Measurements from ENCODE around the gene PITPNM3.

Gene PITPNM3

GRCh38 chr17:6443692-6444570, 112.4 kb downstream of the PITPNM3 start, which contains the start of gene PIMREG:
Gene PIMREG, plus strand, starts transcription at chr17:6444455. Its CDS starts 656 bp downstream, at chr17:6445111.
- peak; percentile 92 for DNase-seq (ENCODE audit: low read depth)

GRCh38 chr17:6442775-6443174, 113.6 kb downstream of the PITPNM3 start:
- no peak for DNase-seq (ENCODE audit: low read depth)

- no peak for DNase-seq (ENCODE audit: low read depth)
Measured at GRCh38 chr17:6439951-6440350, 116.4 kb downstream of the PITPNM3 start.

- DNase-seq (ENCODE audit: low read depth) = no peak
Measured at GRCh38 chr17:6437956-6438355, 118.4 kb downstream of the PITPNM3 start.

- no peak for DNase-seq (ENCODE audit: low read depth)
Measured at GRCh38 chr17:6437466-6437865, 118.9 kb downstream of the PITPNM3 start.

GRCh38 chr17:6435968-6436367, 120.4 kb downstream of the PITPNM3 start:
- peak; percentile 41 for DNase-seq (ENCODE audit: low read depth)

- DNase-seq (ENCODE audit: low read depth) = no peak
Measured at GRCh38 chr17:6435051-6435450, 121.3 kb downstream of the PITPNM3 start, which contains the start of gene AIPL1. Gene AIPL1, minus strand, starts transcription at chr17:6435121. Its CDS starts 17 bp downstream, at chr17:6435104.

GRCh38 chr17:6430769-6431168, 125.6 kb downstream of the PITPNM3 start:
- no peak for DNase-seq (ENCODE audit: low read depth)

- DNase-seq (ENCODE audit: low read depth) = no peak
Measured at GRCh38 chr17:6429266-6429665, 127.1 kb downstream of the PITPNM3 start.

GRCh38 chr17:6428207-6428965, 128.0 kb downstream of the PITPNM3 start:
- DNase-seq (ENCODE audit: low read depth) = no peak

GRCh38 chr17:6427279-6427781, 129.0 kb downstream of the PITPNM3 start:
- peak; percentile 25 for DNase-seq (ENCODE audit: low read depth)

- no peak for DNase-seq (ENCODE audit: low read depth)
Measured at GRCh38 chr17:6426356-6427101, 129.8 kb downstream of the PITPNM3 start.

- no peak for DNase-seq (ENCODE audit: low read depth)
Measured at GRCh38 chr17:6425407-6425806, 130.9 kb downstream of the PITPNM3 start.

GRCh38 chr17:6423931-6424330, 132.4 kb downstream of the PITPNM3 start:
- no peak for DNase-seq (ENCODE audit: low read depth)

GRCh38 chr17:6422654-6423241, 133.6 kb downstream of the PITPNM3 start:
- DNase-seq (ENCODE audit: low read depth) = no peak

- peak; percentile 66 for DNase-seq (ENCODE audit: low read depth)
Measured at GRCh38 chr17:6421700-6422604, 134.4 kb downstream of the PITPNM3 start.

GRCh38 chr17:6420173-6420641, 136.1 kb downstream of the PITPNM3 start:
- peak; percentile 14 for DNase-seq (ENCODE audit: low read depth)

- no peak for DNase-seq (ENCODE audit: low read depth)
Measured at GRCh38 chr17:6415616-6416015, 140.7 kb downstream of the PITPNM3 start.

GRCh38 chr17:6413065-6413464, 143.3 kb downstream of the PITPNM3 start:
- no peak for DNase-seq (ENCODE audit: low read depth)

GRCh38 chr17:6408735-6409134, 147.6 kb downstream of the PITPNM3 start:
- no peak for DNase-seq (ENCODE audit: low read depth)

All from activated T-cell treated with anti-CD3 and anti-CD28 coated beads for 48 hours (primary cell).